ENCODE data around the gene PHTF2. TPM values are rescaled to one million over a fixed set of nuclear protein-coding genes. Genes with fewer than 3 reads are reported as not detected.

The PHTF2 gene
- total RNA-seq, 2 donors from 2014 or later, result 15.4 to 20.6 TPM

DNA sequence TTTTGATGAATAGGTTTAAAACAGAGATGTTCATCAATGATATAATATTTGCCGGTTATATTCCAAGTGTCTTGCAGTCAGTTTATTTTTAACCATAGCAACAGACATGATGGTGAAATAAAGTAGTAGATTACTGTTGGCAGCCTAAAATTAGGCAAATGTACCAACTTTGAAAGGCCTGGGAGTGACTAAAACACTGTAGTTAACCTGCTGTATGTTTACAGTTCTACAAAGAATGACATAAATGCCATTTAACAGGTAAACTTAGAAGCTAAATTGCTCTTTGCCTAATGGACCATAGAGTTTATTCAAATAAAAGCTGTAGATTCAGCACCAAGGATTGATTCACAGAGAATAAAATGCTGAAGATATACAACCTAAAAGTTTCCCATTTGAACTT lies 64.1 kb downstream of the PHTF2 start:
- Mint-ChIP-seq H3K27me3 (ENCODE audit: insufficient read depth) (no peaks in the 10 kb centered on the region), H3K4me1 (peaks cover 31% of the 10 kb centered on the region), H3K27ac (no peak overlapping the region), H3K36me3 (ENCODE audit: low read depth) (no peaks in the 10 kb centered on the region), H3K4me3 (no peak overlapping the region), H3K9me3 (no peaks in the 10 kb centered on the region)
- 96 to 100% methylated on average over 1 of the region's 1 CpG for WGBS, 2 experiments (ENCODE audit: insufficient coverage in 1 of 2, insufficient read length in 1 of 2)
- Histone ChIP-seq H3K9ac (ENCODE audit: extremely low read depth, low read length, poor library complexity, severe bottlenecking) (no peak overlapping the region), H3K27ac (ENCODE audit: low read depth, low read length) (no peak overlapping the region), H3K4me1 (ENCODE audit: control insufficient read depth, insufficient read depth, low read length) (peaks cover 4% of the 10 kb centered on the region), H3K9me3 (ENCODE audit: control insufficient read depth, low read length) (no peaks in the 10 kb centered on the region), H3K4me3 (ENCODE audit: low read length) (no peak overlapping the region), H3K36me3 (ENCODE audit: control insufficient read depth, insufficient read depth, low read length) (no peaks in the 10 kb centered on the region), H3K27me3 (ENCODE audit: control insufficient read depth, insufficient read depth, low read length, poor library complexity, severe bottlenecking) (no peaks in the 10 kb centered on the region)
- TF ChIP-seq, protein P1, sequence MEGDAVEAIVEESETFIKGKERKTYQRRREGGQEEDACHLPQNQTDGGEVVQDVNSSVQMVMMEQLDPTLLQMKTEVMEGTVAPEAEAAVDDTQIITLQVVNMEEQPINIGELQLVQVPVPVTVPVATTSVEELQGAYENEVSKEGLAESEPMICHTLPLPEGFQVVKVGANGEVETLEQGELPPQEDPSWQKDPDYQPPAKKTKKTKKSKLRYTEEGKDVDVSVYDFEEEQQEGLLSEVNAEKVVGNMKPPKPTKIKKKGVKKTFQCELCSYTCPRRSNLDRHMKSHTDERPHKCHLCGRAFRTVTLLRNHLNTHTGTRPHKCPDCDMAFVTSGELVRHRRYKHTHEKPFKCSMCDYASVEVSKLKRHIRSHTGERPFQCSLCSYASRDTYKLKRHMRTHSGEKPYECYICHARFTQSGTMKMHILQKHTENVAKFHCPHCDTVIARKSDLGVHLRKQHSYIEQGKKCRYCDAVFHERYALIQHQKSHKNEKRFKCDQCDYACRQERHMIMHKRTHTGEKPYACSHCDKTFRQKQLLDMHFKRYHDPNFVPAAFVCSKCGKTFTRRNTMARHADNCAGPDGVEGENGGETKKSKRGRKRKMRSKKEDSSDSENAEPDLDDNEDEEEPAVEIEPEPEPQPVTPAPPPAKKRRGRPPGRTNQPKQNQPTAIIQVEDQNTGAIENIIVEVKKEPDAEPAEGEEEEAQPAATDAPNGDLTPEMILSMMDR (conservative IDR thresholded peaks at IDR 0.05), result no peak
- no peak for DNase-seq

DNA sequence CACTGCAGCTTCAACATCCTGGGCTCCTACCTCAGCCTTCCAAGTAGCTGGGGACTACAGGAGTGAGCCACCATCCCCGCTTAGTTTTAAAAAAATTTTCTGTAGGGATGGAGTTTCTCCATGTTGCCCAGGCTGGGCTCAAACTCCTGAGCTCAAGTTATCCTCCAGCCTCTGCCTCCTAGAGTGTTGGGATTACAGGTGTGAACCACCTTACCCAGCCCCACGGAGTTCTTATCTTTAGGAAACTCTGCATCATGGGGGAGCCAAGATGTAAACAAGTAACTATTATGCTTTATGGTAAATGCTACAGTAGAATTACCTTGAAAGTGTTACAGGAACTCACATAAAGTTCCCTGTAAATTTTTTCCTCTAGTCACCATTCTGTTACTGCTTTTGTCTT lies 65.3 kb downstream of the PHTF2 start:
- 51 to 100% methylated on average over 1 to 2 of the region's 2 CpGs for WGBS, 2 experiments (ENCODE audit: insufficient coverage in 1 of 2, insufficient read length in 1 of 2)
- Histone ChIP-seq H3K9me3 (ENCODE audit: control insufficient read depth, low read length) (no peaks in the 10 kb centered on the region), H3K9ac (ENCODE audit: extremely low read depth, low read length, poor library complexity, severe bottlenecking) (no peak overlapping the region), H3K27ac (ENCODE audit: low read depth, low read length) (no peak overlapping the region), H3K4me3 (ENCODE audit: low read length) (no peak overlapping the region), H3K4me1 (ENCODE audit: control insufficient read depth, insufficient read depth, low read length) (peaks cover 4% of the 10 kb centered on the region), H3K27me3 (ENCODE audit: control insufficient read depth, insufficient read depth, low read length, poor library complexity, severe bottlenecking) (no peaks in the 10 kb centered on the region), H3K36me3 (ENCODE audit: control insufficient read depth, insufficient read depth, low read length) (no peaks in the 10 kb centered on the region)
- Mint-ChIP-seq H3K27ac (peak overlapping the region; percentile 12), H3K36me3 (ENCODE audit: low read depth) (no peaks in the 10 kb centered on the region), H3K4me1 (peaks cover 30% of the 10 kb centered on the region), H3K4me3 (no peak overlapping the region), H3K27me3 (ENCODE audit: insufficient read depth) (no peaks in the 10 kb centered on the region), H3K9me3 (no peaks in the 10 kb centered on the region)
- TF ChIP-seq, protein P1 (conservative IDR thresholded peaks at IDR 0.05), result no peak
- DNase-seq, result peak; percentile 65

DNA sequence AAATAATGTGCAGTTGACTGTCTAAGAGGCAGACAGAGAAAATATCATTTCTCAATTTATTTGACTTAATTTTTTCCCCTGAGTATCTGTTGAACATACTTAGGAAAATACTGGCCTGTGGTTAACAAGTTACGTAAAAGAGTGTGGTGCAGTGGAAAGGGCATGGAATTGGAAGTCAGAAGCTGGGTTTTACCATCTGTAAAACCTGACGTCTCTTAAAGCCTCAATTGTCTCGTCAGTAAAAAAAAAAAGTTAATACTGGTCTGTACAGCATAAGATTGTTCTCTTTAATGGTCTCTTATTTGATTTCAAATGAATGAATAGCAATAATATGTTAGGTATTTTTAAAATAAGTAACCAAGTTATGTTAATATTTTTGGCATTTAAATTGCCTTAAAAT lies 67.8 kb downstream of the PHTF2 start:
- peaks cover 5% of the 10 kb centered on the region for H3K36me3 Mint-ChIP-seq (ENCODE audit: low read depth)
- H3K4me1 ChIP-seq (ENCODE audit: control insufficient read depth, insufficient read depth, low read length), result peaks cover 4% of the 10 kb centered on the region
- no peak overlapping the region for H3K4me3 Mint-ChIP-seq
- no peaks in the 10 kb centered on the region for H3K27me3 Mint-ChIP-seq (ENCODE audit: insufficient read depth)
- WGBS, 2 experiments (ENCODE audit: insufficient coverage in 1 of 2, insufficient read length in 1 of 2), result 97 to 100% methylated on average over 2 to 3 of the region's 3 CpGs
- H3K9me3 Mint-ChIP-seq, result peaks cover 6% of the 10 kb centered on the region
- peaks cover 6% of the 10 kb centered on the region for H3K9me3 ChIP-seq (ENCODE audit: control insufficient read depth, low read length)
- no peak overlapping the region for H3K4me3 ChIP-seq (ENCODE audit: low read length)
- no peaks in the 10 kb centered on the region for H3K27me3 ChIP-seq (ENCODE audit: control insufficient read depth, insufficient read depth, low read length, poor library complexity, severe bottlenecking)
- TF ChIP-seq, protein P1 (conservative IDR thresholded peaks at IDR 0.05), result no peak
- H3K27ac Mint-ChIP-seq, result no peak overlapping the region
- peaks cover 26% of the 10 kb centered on the region for H3K4me1 Mint-ChIP-seq
- no peak for DNase-seq
- no peak overlapping the region for H3K9ac ChIP-seq (ENCODE audit: extremely low read depth, low read length, poor library complexity, severe bottlenecking)
- no peak overlapping the region for H3K27ac ChIP-seq (ENCODE audit: low read depth, low read length)
- no peaks in the 10 kb centered on the region for H3K36me3 ChIP-seq (ENCODE audit: control insufficient read depth, insufficient read depth, low read length)
